Testis (tissue), 5 donors: ENCODE measurements around the gene NRN1L. TPM values are rescaled to one million over a fixed set of nuclear protein-coding genes. Genes with fewer than 3 reads are reported as not detected.
"Not testable (repeated sequence)": the region's sequence is repeated elsewhere in the genome, so short reads cannot be mapped to it uniquely, and the experiment has no call there.

ENCODE experiments used
- DNase-seq: peaks from one replicate; pipeline ENCODE4 v3.0.0-alpha.2; 2019
- H3K27ac ChIP-seq, 2 donors: fragments of 200-600 bp; sonication (generic); one replicate each; pipeline ENCODE4 v1.5.1; 2019
- H3K27me3 ChIP-seq: fragments of 200-600 bp; sonication (generic); one replicate; pipeline ENCODE4 v1.5.1; 2019
- H3K36me3 ChIP-seq: fragments of 200-600 bp; sonication (generic); one replicate; pipeline ENCODE4 v1.5.1; 2017; ENCODE audit warnings: low read depth; ENCODE audit errors: missing control alignments
- H3K4me1 ChIP-seq: fragments of 200-600 bp; sonication (generic); one replicate; pipeline ENCODE4 v1.5.1; 2019
- H3K4me3 ChIP-seq, 2 donors: fragments of 200-600 bp; sonication (generic); one replicate each; pipeline ENCODE4 v1.5.1; 2017 to 2019
- H3K9me3 ChIP-seq: fragments of 200-600 bp; sonication (generic); one replicate; pipeline ENCODE4 v1.5.1; 2017
- POLR2A ChIP-seq: fragments of 450-650 bp; IDR thresholded peaks from one replicate; pipeline ENCODE4 v1.6.1; 2017; ENCODE audit warnings: antibody characterized with exemption, mild to moderate bottlenecking, moderate library complexity
- WGBS, 2 donors: methylation state at CpG; one replicate each; pipeline ENCODE4 v1.1.5; 2018; 5-methylcytosine and 5-hydroxymethylcytosine counted together
- intact Hi-C: fragments of 100-400 bp; cut with DNase I; formaldehyde crosslinking; loops from one replicate; pipeline ENCODE4 v1.15.1; 2023; ENCODE audit warnings: low total_unique reads
- long read RNA-seq, 2 donors: transcript quantifications; one replicate each; lab custom pipeline, GENCODE V29; 2026
- polyA plus RNA-seq: library from polyadenylated mRNA; stranded (reverse); fragments of 350-450 nt; fragmentation: Illumina TruSeq; extraction: RNeasy Lipid Tissue Mini Kit (QIAGEN cat#74804); gene quantifications from one replicate; pipeline ENCODE4 v1.2.3, GENCODE V29; 2014; ENCODE audit warnings: low read depth, low replicate concordance; ENCODE audit not compliant: insufficient read depth
- total RNA-seq, 2 donors: library from RNA; depleted of rRNA; stranded (reverse); fragments of >200 nt; gene quantifications; one replicate each; pipeline ENCODE4 v1.2.3, GENCODE V29; 2016
- TF ChIP-seq, protein P1 (sequence below), 3 experiments: fragments of 450-650 bp in 2 of 3; fragments of 200-600 bp in 1 of 3; sonication (generic) in 1 of 3; IDR thresholded peaks; one replicate each; pipeline ENCODE4 v1.5.1; 2016 to 2019; ENCODE audit warnings: antibody characterized with exemption in 3 of 3, mild to moderate bottlenecking in 2 of 3, moderate library complexity in 1 of 3

Gene NRN1L
- total RNA-seq (1 to 10 TPM; 4.2 to 8.1 TPM), polyA plus RNA-seq (2.9 TPM)
- long read RNA-seq, donor 1: 0 reads
- long read RNA-seq, donor 2: 0 reads

DNA sequence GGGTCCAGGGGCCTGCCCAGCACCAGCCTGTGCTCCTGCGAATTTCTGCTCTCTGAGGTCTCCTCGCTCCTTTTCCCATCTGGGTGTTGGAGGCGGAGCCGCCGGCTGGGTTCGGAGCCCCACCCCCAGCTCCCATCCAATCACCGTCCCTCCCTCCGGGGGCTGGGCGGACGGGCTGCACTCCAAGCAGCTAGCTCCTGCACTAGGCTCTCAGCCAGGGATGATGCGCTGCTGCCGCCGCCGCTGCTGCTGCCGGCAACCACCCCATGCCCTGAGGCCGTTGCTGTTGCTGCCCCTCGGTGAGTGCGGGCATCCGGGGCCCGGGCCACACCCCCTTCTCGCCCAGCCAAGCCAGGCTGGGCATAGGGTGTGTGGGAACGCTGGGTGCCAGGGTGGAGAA lies at the start of gene NRN1L:
Gene NRN1L (plus strand): TSS at position 202 of the 400 bp plus-strand sequence. CDS start 19 bp downstream, at position 221.
- DNase-seq: peak; percentile 93

DNA sequence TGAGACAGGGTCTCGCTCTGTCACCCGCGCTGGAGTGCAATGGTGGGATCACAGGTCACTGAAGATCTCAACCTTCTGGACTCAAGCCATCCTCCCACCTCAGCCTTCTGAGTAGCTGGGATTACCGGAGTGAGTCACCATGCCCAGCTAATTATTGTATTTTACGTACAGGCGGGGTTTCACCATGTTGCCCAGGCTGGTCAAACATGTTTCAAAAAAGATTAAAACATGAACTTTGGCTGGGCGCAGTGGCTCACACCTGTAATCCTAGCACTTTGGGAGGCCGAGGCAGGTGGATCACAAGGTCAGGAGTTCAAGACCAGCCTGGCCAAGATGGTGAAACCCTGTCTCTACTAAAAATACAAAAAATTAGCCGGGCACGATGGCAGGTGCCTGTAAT lies 47.5 kb upstream of the NRN1L start:
- H3K27ac ChIP-seq, DNase-seq, H3K9me3 ChIP-seq, H3K36me3 ChIP-seq, H3K4me1 ChIP-seq, intact Hi-C loops, H3K27me3 ChIP-seq, H3K4me3 ChIP-seq: not testable (repeated sequence)
- WGBS, 2 donors: 95 to 98% methylated on average over 10 of the region's 10 CpGs

More for the DNA sequence above, at the start of gene NRN1L:
- H3K27ac ChIP-seq: peak within 1 kb of the TSS in 1 of 2 donors; percentile 10
- intact Hi-C loops: no loop called here
- H3K9me3 ChIP-seq: no peaks in the 10 kb centered on the region
- TF ChIP-seq, protein P1, sequence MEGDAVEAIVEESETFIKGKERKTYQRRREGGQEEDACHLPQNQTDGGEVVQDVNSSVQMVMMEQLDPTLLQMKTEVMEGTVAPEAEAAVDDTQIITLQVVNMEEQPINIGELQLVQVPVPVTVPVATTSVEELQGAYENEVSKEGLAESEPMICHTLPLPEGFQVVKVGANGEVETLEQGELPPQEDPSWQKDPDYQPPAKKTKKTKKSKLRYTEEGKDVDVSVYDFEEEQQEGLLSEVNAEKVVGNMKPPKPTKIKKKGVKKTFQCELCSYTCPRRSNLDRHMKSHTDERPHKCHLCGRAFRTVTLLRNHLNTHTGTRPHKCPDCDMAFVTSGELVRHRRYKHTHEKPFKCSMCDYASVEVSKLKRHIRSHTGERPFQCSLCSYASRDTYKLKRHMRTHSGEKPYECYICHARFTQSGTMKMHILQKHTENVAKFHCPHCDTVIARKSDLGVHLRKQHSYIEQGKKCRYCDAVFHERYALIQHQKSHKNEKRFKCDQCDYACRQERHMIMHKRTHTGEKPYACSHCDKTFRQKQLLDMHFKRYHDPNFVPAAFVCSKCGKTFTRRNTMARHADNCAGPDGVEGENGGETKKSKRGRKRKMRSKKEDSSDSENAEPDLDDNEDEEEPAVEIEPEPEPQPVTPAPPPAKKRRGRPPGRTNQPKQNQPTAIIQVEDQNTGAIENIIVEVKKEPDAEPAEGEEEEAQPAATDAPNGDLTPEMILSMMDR (IDR thresholded peaks at IDR 0.05): no peak
- no peak for TF ChIP-seq POLR2A
- WGBS, 2 donors: 5 to 17% methylated on average over 10 to 18 of the region's 22 CpGs
- no peaks in the 10 kb centered on the region for H3K36me3 ChIP-seq
- H3K27me3 ChIP-seq: no peaks in the 10 kb centered on the region
- no peak within 1 kb of the TSS for H3K4me3 ChIP-seq
- H3K4me1 ChIP-seq: peaks cover 10% of the 10 kb centered on the region

DNA sequence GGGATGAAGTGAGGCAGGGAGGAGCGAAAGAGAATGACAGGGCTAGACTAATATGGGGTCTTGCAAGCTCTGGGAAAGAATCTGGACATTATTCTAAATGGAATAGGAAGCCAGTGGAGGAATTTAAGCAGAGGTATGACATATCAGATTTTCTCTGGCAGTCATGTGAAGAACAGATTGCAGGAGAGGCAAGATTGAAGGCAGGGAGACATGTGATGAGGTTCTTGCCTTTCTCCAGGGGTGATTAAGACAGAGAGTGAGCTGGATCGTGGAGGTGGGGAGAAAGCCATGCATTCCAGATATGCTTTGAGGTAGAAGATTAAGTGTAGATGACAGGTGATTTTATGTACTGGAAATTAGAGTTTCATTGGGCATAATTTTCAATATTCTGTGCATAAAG lies 46.9 kb upstream of the NRN1L start:
- 90 to 93% methylated on average over 2 of the region's 2 CpGs for WGBS, 2 donors
- Histone ChIP-seq H3K27ac (no peak overlapping the region), H3K4me3 (no peak overlapping the region)

DNA sequence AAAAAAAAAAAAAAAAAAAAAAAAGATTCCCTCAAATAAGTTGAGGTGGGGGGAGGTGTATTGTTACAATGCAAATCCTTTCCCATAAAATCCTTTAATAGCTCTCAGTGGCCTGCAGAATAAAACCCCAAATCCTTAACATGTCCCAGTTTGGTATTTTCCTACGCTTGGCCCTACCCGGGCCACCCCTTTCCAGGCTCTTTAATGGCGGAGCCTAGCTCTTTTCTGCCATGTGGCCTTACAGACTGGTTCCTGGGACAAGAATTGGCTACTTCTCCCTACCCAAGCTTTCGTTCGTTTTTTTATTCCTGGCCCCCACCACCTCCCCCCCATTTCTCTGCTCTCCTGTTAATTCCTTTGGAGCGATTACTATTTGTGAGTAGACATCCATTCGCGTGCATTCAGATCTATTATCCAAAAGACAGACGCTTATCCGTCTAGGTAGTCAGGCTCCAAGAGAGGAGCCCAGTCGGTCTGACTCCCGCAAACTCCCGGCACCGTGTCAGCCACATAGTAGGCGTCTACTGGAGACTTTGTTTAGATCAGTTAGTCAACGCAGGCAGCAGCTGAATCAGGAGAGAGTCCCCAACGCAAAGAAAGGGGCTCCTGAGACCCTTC lies 43.4 kb upstream of the NRN1L start:
- Histone ChIP-seq H3K4me1 (peaks cover 26% of the 10 kb centered on the region), H3K27ac (peak overlapping the region; percentile 100), H3K4me3 (peak overlapping the region; percentile 87 to 96), H3K27me3 (no peaks in the 10 kb centered on the region), H3K9me3 (no peaks in the 10 kb centered on the region), H3K36me3 (no peaks in the 10 kb centered on the region)
- WGBS, 2 donors: 36 to 44% methylated on average over 17 of the region's 17 CpGs
- intact Hi-C loops: no loop called here
- TF ChIP-seq POLR2A: no peak
- TF ChIP-seq, protein P1 (IDR thresholded peaks at IDR 0.05): no peak
- no peak for DNase-seq

More for the DNA sequence above, 46.9 kb upstream of the NRN1L start:
- Histone ChIP-seq H3K36me3 (no peaks in the 10 kb centered on the region), H3K27me3 (no peaks in the 10 kb centered on the region), H3K4me1 (peaks cover 4% of the 10 kb centered on the region), H3K9me3 (no peaks in the 10 kb centered on the region)
- no peak for TF ChIP-seq POLR2A
- TF ChIP-seq, protein P1 (IDR thresholded peaks at IDR 0.05): no peak
- intact Hi-C loops: no loop called here
- DNase-seq: no peak

DNA sequence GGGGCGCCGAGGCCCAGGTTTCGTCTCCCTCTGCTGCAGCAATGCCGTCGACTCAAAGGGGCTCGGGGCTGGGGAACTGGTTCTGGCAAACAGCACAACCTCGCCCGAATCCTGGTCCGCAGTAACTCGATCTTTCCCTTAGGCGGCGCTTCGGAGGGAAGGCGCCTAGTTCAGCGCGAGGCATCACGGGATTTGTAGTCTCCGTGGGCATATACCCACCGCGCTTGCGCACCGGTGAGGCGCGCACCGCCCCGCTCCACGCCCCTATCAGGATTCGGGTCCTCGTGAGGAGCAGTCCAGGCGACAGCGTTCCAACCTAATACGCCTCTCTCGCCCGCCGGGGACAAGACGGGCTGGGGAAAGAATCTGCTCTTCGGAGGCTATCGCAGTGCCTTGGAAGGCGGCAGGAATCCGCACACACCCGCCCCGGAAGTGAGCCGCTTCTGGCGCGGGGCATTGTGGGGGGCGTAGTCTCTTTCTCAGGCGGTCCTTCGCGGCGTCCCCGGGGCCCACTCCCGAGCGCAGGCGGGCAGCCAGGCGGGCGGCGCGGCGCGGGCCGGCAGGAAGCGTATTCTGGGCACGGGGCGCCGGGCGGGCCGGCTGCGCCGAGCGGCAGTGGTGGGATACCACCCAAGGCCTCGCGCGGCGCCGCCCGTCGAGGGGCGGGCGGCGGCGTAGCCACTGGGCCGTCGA lies 42.7 kb upstream of the NRN1L start, which contains the start of gene THAP11:
Gene THAP11 (plus strand): TSS at position 505 of the 693 bp plus-strand sequence. CDS start 235 bp downstream, outside the sequence.
- WGBS, 2 donors: 0 to 1% methylated on average over 20 to 66 of the region's 83 CpGs
- intact Hi-C loops: no loop called here
- peak within 1 kb of the TSS; percentile 87 to 96 for H3K4me3 ChIP-seq
- H3K4me1 ChIP-seq: peaks cover 26% of the 10 kb centered on the region
- H3K9me3 ChIP-seq: no peaks in the 10 kb centered on the region
- DNase-seq: peak; percentile 97
- H3K36me3 ChIP-seq: no peaks in the 10 kb centered on the region
- peak within 1 kb of the TSS; percentile 100 for H3K27ac ChIP-seq
- TF ChIP-seq, protein P1 (IDR thresholded peaks at IDR 0.05): peak; percentile 88 to 97 (median 93)
- no peak for TF ChIP-seq POLR2A
- H3K27me3 ChIP-seq: no peaks in the 10 kb centered on the region
